DOHH2 (cell line): Measurements from ENCODE around the gene TFAP2C.

Experiments used
- H3F3A ChIP-seq: fragments of 200-600 bp; sonication (generic), shearing (Covaris generic); 2 replicates; pipeline ENCODE4 v1.6.0; 2016; ENCODE audit warnings: antibody characterized with exemption, mild to moderate bottlenecking; ENCODE audit not compliant: control insufficient read depth, insufficient read depth
- H3K27ac ChIP-seq: fragments of 200-600 bp; sonication (generic); 2 replicates; pipeline ENCODE4 v1.5.1; 2014; ENCODE audit warnings: low read depth, mild to moderate bottlenecking, low read length, moderate library complexity
- H3K27me3 ChIP-seq: fragments of 200-600 bp; sonication (generic); 2 replicates; pipeline ENCODE4 v1.6.1; 2014; ENCODE audit warnings: mild to moderate bottlenecking, low read length, mixed read lengths; ENCODE audit not compliant: control insufficient read depth
- H3K36me3 ChIP-seq: fragments of 200-600 bp; sonication (generic); 2 replicates; pipeline ENCODE4 v1.6.1; 2014; ENCODE audit warnings: mild to moderate bottlenecking, low read length, moderate library complexity, mixed read lengths; ENCODE audit not compliant: control insufficient read depth
- H3K4me1 ChIP-seq: fragments of 200-600 bp; sonication (generic); 2 replicates; pipeline ENCODE4 v1.6.1; 2014; ENCODE audit warnings: mild to moderate bottlenecking, low read length, mixed read lengths; ENCODE audit not compliant: control insufficient read depth
- H3K4me2 ChIP-seq: fragments of 200-600 bp; sonication (generic); 2 replicates; pipeline ENCODE4 v1.6.0; 2014; ENCODE audit warnings: mild to moderate bottlenecking, low read length, moderate library complexity
- H3K4me3 ChIP-seq: fragments of 200-600 bp; sonication (generic); 2 replicates; pipeline ENCODE4 v1.5.1; 2014; ENCODE audit warnings: mild to moderate bottlenecking, low read length, mixed read lengths
- H3K79me2 ChIP-seq: fragments of 200-600 bp; sonication (generic); 2 replicates; pipeline ENCODE4 v1.6.1; 2014; ENCODE audit warnings: mild to moderate bottlenecking, low read length, mixed read lengths; ENCODE audit not compliant: control insufficient read depth
- H3K9me2 ChIP-seq: fragments of 200-600 bp; sonication (generic); replicated peaks from 2 replicates; pipeline ENCODE4 v1.6.1; 2014; ENCODE audit warnings: mild to moderate bottlenecking, low read length, mixed read lengths; ENCODE audit not compliant: control insufficient read depth
- H3K9me3 ChIP-seq: fragments of 200-600 bp; sonication (generic); 2 replicates; pipeline ENCODE4 v1.6.1; 2014; ENCODE audit warnings: antibody characterized with exemption, low read length, mixed read lengths; ENCODE audit not compliant: control insufficient read depth, insufficient read depth
- H4K20me1 ChIP-seq: fragments of 200-600 bp; sonication (generic); 2 replicates; pipeline ENCODE4 v1.6.0; 2014; ENCODE audit warnings: low read depth, mild to moderate bottlenecking, antibody characterized with exemption, low read length, moderate library complexity; ENCODE audit not compliant: control insufficient read depth, insufficient read depth
- EZH2phosphoT487 ChIP-seq: fragments of 200-600 bp; sonication (generic); IDR thresholded peaks from 2 replicates; pipeline ENCODE4 v1.6.1; 2017; ENCODE audit warnings: borderline replicate concordance, mild to moderate bottlenecking, antibody characterized with exemption, low read length, moderate library complexity, mixed read lengths
- TF ChIP-seq, protein P1 (sequence below): fragments of 200-600 bp; sonication (generic); IDR thresholded peaks from one replicate; pipeline ENCODE4 v1.5.1; 2014; ENCODE audit warnings: antibody characterized with exemption, mild to moderate bottlenecking, low read depth, low read length; ENCODE audit not compliant: poor library complexity, severe bottlenecking

TFAP2C gene

GRCh38 chr20:56664796-56665195 is 35.7 kb downstream of the TFAP2C start:
- H3F3A ChIP-seq = no peaks in the 10 kb centered on the region
- H3K9me3 ChIP-seq = no peaks in the 10 kb centered on the region
- no peak overlapping the region for H3K4me3 ChIP-seq
- no peak for TF ChIP-seq EZH2phosphoT487
- TF ChIP-seq, protein P1, sequence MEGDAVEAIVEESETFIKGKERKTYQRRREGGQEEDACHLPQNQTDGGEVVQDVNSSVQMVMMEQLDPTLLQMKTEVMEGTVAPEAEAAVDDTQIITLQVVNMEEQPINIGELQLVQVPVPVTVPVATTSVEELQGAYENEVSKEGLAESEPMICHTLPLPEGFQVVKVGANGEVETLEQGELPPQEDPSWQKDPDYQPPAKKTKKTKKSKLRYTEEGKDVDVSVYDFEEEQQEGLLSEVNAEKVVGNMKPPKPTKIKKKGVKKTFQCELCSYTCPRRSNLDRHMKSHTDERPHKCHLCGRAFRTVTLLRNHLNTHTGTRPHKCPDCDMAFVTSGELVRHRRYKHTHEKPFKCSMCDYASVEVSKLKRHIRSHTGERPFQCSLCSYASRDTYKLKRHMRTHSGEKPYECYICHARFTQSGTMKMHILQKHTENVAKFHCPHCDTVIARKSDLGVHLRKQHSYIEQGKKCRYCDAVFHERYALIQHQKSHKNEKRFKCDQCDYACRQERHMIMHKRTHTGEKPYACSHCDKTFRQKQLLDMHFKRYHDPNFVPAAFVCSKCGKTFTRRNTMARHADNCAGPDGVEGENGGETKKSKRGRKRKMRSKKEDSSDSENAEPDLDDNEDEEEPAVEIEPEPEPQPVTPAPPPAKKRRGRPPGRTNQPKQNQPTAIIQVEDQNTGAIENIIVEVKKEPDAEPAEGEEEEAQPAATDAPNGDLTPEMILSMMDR = no peak
- no peak overlapping the region for H3K27ac ChIP-seq
- H3K9me2 ChIP-seq = no peaks in the 10 kb centered on the region
- no peaks in the 10 kb centered on the region for H3K27me3 ChIP-seq
- no peaks in the 10 kb centered on the region for H3K36me3 ChIP-seq
- no peak overlapping the region for H3K4me2 ChIP-seq
- H3K79me2 ChIP-seq = no peaks in the 10 kb centered on the region
- H4K20me1 ChIP-seq = no peaks in the 10 kb centered on the region
- H3K4me1 ChIP-seq = no peaks in the 10 kb centered on the region

DNA sequence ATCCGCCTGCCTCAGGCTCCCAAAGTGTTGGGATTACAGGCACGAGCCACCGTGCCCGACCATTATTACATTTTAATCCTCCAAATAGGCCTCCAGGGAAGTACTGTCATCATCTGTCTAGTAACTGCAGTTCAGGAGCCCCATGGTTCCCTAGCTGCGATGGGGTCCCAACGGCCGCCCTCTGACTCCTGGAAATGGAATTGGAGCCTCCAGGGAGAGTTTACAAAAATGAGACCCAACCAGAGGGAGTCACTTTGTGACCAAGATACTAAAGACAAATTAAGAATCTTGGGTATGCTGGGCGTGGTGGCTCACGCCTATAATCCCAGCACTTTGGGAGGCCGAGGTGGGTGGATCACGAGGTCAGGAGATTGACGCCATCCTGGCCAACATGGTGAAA is 36.7 kb downstream of the TFAP2C start:
- Histone ChIP-seq H3K4me3 (no peak overlapping the region), H3K36me3 (no peaks in the 10 kb centered on the region), H3K27me3 (no peaks in the 10 kb centered on the region), H3K79me2 (no peaks in the 10 kb centered on the region), H3K9me2 (no peaks in the 10 kb centered on the region), H3K9me3 (no peaks in the 10 kb centered on the region), H4K20me1 (no peaks in the 10 kb centered on the region), H3F3A (no peaks in the 10 kb centered on the region), H3K4me1 (no peaks in the 10 kb centered on the region), H3K4me2 (no peak overlapping the region), H3K27ac (no peak overlapping the region)
- TF ChIP-seq EZH2phosphoT487 = no peak
- TF ChIP-seq, protein P1 = no peak

- Histone ChIP-seq H3K27ac (no peak overlapping the region), H3K79me2 (no peaks in the 10 kb centered on the region), H4K20me1 (no peaks in the 10 kb centered on the region), H3F3A (no peaks in the 10 kb centered on the region), H3K4me1 (no peaks in the 10 kb centered on the region), H3K9me3 (no peaks in the 10 kb centered on the region), H3K4me2 (no peak overlapping the region), H3K4me3 (no peak overlapping the region), H3K36me3 (no peaks in the 10 kb centered on the region), H3K27me3 (no peaks in the 10 kb centered on the region), H3K9me2 (no peaks in the 10 kb centered on the region)
- TF ChIP-seq, protein P1 = no peak
- TF ChIP-seq EZH2phosphoT487 = no peak
These were observed 44.3 kb downstream of the TFAP2C start for GRCh38 chr20:56673450-56673849.

- Histone ChIP-seq H3K79me2 (no peaks in the 10 kb centered on the region), H3K9me2 (no peaks in the 10 kb centered on the region), H3K4me1 (no peaks in the 10 kb centered on the region), H3K36me3 (no peaks in the 10 kb centered on the region), H3F3A (no peaks in the 10 kb centered on the region), H4K20me1 (no peaks in the 10 kb centered on the region), H3K27me3 (no peaks in the 10 kb centered on the region), H3K4me3 (no peak overlapping the region), H3K9me3 (no peaks in the 10 kb centered on the region), H3K27ac (no peak overlapping the region), H3K4me2 (no peak overlapping the region)
- TF ChIP-seq, protein P1 = no peak
- no peak for TF ChIP-seq EZH2phosphoT487
These were observed 46.9 kb downstream of the TFAP2C start for GRCh38 chr20:56676001-56676400.
